HEK293 (cell line): ENCODE measurements around the gene SMARCD2.

ENCODE experiments used
- CTCF ChIA-PET: fragments of 350-600 bp; formaldehyde crosslinking; extraction: SDS; loops from one replicate; lab custom pipeline; 2021; ENCODE audit warnings: antibody characterized with exemption; lab: Yijun Ruan, JAX
- POLR2A ChIA-PET: fragments of 300-600 bp; formaldehyde crosslinking; extraction: SDS; loops from one replicate; lab custom pipeline; 2020; ENCODE audit warnings: antibody characterized with exemption, inconsistent platforms; lab: Yijun Ruan, JAX
- H3K27ac ChIP-seq: fragments of 200-500 bp; sonication (Bioruptor generic); 2 replicates; pipeline ENCODE4 v1.5.1; 2014; ENCODE audit warnings: low read depth, low read length, control low read depth, inconsistent platforms; ENCODE audit errors: extremely low read depth
- H3K36me3 ChIP-seq, 2 experiments: fragments of 200-500 bp in 1 of 2; sonication (Bioruptor generic) in 1 of 2; 1 replicate in 1 of 2; 2 replicates in 1 of 2; pipeline ENCODE4 v1.5.1; 2014 to 2017; ENCODE audit warnings: inconsistent platforms in 2 of 2, low read length in 2 of 2; ENCODE audit not compliant: control insufficient read depth in 2 of 2, insufficient read depth in 1 of 2
- H3K4me1 ChIP-seq: fragments of 200-500 bp; sonication (Bioruptor generic); 2 replicates; pipeline ENCODE4 v1.5.1; 2014; ENCODE audit warnings: mild to moderate bottlenecking, low read length, inconsistent platforms; ENCODE audit not compliant: control insufficient read depth, insufficient read depth
- H3K4me3 ChIP-seq: 2 replicates; pipeline ENCODE4 v1.5.1; 2011; ENCODE audit warnings: low read depth, mild to moderate bottlenecking, control low read depth, low read length, moderate library complexity
- H3K9me3 ChIP-seq: fragments of 200-500 bp; sonication (Bioruptor generic); 2 replicates; pipeline ENCODE4 v1.5.1; 2014; ENCODE audit warnings: low read depth, low read length, inconsistent platforms; ENCODE audit not compliant: control insufficient read depth, insufficient read depth
- GLI2 ChIP-seq: fragments of 450-650 bp; formaldehyde crosslinking; IDR thresholded peaks from 2 replicates; pipeline ENCODE4; 2017; ENCODE audit warnings: missing biosample characterization, missing genetic modification characterization, low read depth, borderline replicate concordance
- GLIS2 ChIP-seq: fragments of 450-650 bp; formaldehyde crosslinking; IDR thresholded peaks from 2 replicates; pipeline ENCODE4 v1.5.1; 2016; ENCODE audit warnings: missing biosample characterization, missing genetic modification characterization
- KLF10 ChIP-seq: fragments of 450-650 bp; IDR thresholded peaks from 2 replicates; pipeline ENCODE4 v1.5.1; 2018; ENCODE audit warnings: missing biosample characterization, mild to moderate bottlenecking, missing genetic modification characterization
- KLF16 ChIP-seq: fragments of 450-650 bp; formaldehyde crosslinking; IDR thresholded peaks from 2 replicates; pipeline ENCODE4 v1.5.1; 2017; ENCODE audit warnings: missing biosample characterization, missing genetic modification characterization
- KLF7 ChIP-seq: fragments of 450-650 bp; formaldehyde crosslinking; IDR thresholded peaks from 2 replicates; pipeline ENCODE4 v1.5.1; 2016; ENCODE audit warnings: missing biosample characterization, missing genetic modification characterization, borderline replicate concordance
- ZBTB26 ChIP-seq: fragments of 450-650 bp; formaldehyde crosslinking; optimal IDR thresholded peaks from 2 replicates; pipeline ENCODE3; 2016; ENCODE audit warnings: missing biosample characterization, mild to moderate bottlenecking, missing genetic modification characterization
- ZBTB48 ChIP-seq: fragments of 450-650 bp; formaldehyde crosslinking; IDR thresholded peaks from 2 replicates; pipeline ENCODE4 v1.5.1; 2016; ENCODE audit warnings: missing biosample characterization, missing genetic modification characterization
- ZBTB7A ChIP-seq: fragments of 450-650 bp; formaldehyde crosslinking; IDR thresholded peaks from 2 replicates; pipeline ENCODE4 v1.5.1; 2016; ENCODE audit warnings: low read depth, missing biosample characterization, missing genetic modification characterization
- ZFP41 ChIP-seq: fragments of 450-650 bp; formaldehyde crosslinking; IDR thresholded peaks from 2 replicates; pipeline ENCODE4 v1.5.1; 2016; ENCODE audit warnings: missing biosample characterization, missing genetic modification characterization, borderline replicate concordance
- ZNF138 ChIP-seq: fragments of 450-650 bp; formaldehyde crosslinking; IDR thresholded peaks from 2 replicates; pipeline ENCODE4 v1.5.1; 2016; ENCODE audit warnings: missing biosample characterization, missing genetic modification characterization, borderline replicate concordance
- ZNF18 ChIP-seq: fragments of 450-650 bp; formaldehyde crosslinking; IDR thresholded peaks from 2 replicates; pipeline ENCODE4 v1.5.1; 2016; ENCODE audit warnings: missing biosample characterization, missing genetic modification characterization
- ZNF2 ChIP-seq: fragments of 450-650 bp; formaldehyde crosslinking; IDR thresholded peaks from 2 replicates; pipeline ENCODE4 v1.5.1; 2016; ENCODE audit warnings: missing biosample characterization, missing genetic modification characterization
- ZNF416 ChIP-seq: fragments of 450-650 bp; formaldehyde crosslinking; IDR thresholded peaks from 2 replicates; pipeline ENCODE4 v1.5.1; 2016; ENCODE audit warnings: missing biosample characterization, missing genetic modification characterization
- ZNF433 ChIP-seq: fragments of 450-650 bp; formaldehyde crosslinking; IDR thresholded peaks from 2 replicates; pipeline ENCODE4 v1.5.1; 2016; ENCODE audit warnings: missing biosample characterization, missing genetic modification characterization, low read depth
- ZNF501 ChIP-seq: fragments of 450-650 bp; formaldehyde crosslinking; IDR thresholded peaks from 2 replicates; pipeline ENCODE4 v1.5.1; 2016; ENCODE audit warnings: missing biosample characterization, missing genetic modification characterization
- ZNF513 ChIP-seq: fragments of 450-650 bp; IDR thresholded peaks from 2 replicates; pipeline ENCODE4 v1.5.1; 2018; ENCODE audit warnings: missing biosample characterization, missing genetic modification characterization
- ZNF549 ChIP-seq: fragments of 450-650 bp; IDR thresholded peaks from 2 replicates; pipeline ENCODE4 v1.5.1; 2018; ENCODE audit warnings: missing biosample characterization, missing genetic modification characterization, mild to moderate bottlenecking, inconsistent platforms, moderate library complexity
- ZNF585B ChIP-seq: fragments of 450-650 bp; formaldehyde crosslinking; IDR thresholded peaks from 2 replicates; pipeline ENCODE4 v1.5.1; 2016; ENCODE audit warnings: missing biosample characterization, missing genetic modification characterization
- ZNF600 ChIP-seq: fragments of 450-650 bp; formaldehyde crosslinking; IDR thresholded peaks from 2 replicates; pipeline ENCODE4 v1.5.1; 2016; ENCODE audit warnings: missing biosample characterization, missing genetic modification characterization
- ZNF610 ChIP-seq: fragments of 450-650 bp; formaldehyde crosslinking; IDR thresholded peaks from 2 replicates; pipeline ENCODE4 v1.5.1; 2016; ENCODE audit warnings: missing biosample characterization, missing genetic modification characterization, borderline replicate concordance
- ZNF629 ChIP-seq: fragments of 450-650 bp; formaldehyde crosslinking; IDR thresholded peaks from 2 replicates; pipeline ENCODE4 v1.5.1; 2017; ENCODE audit warnings: missing biosample characterization, missing genetic modification characterization
- ZNF639 ChIP-seq: fragments of 450-650 bp; formaldehyde crosslinking; IDR thresholded peaks from 2 replicates; pipeline ENCODE4 v1.5.1; 2016; ENCODE audit warnings: missing biosample characterization, missing genetic modification characterization
- ZNF664 ChIP-seq: fragments of 450-650 bp; formaldehyde crosslinking; IDR thresholded peaks from 2 replicates; pipeline ENCODE4 v1.5.1; 2016; ENCODE audit warnings: missing biosample characterization, missing genetic modification characterization
- ZNF692 ChIP-seq: fragments of 450-650 bp; formaldehyde crosslinking; IDR thresholded peaks from 2 replicates; pipeline ENCODE4 v1.5.1; 2016; ENCODE audit warnings: missing biosample characterization, missing genetic modification characterization
- ZNF747 ChIP-seq: fragments of 450-650 bp; formaldehyde crosslinking; IDR thresholded peaks from 2 replicates; pipeline ENCODE4 v1.5.1; 2016; ENCODE audit warnings: missing biosample characterization, missing genetic modification characterization
- ZNF76 ChIP-seq: fragments of 450-650 bp; formaldehyde crosslinking; IDR thresholded peaks from 2 replicates; pipeline ENCODE4; 2016; ENCODE audit warnings: low read depth, missing biosample characterization, missing genetic modification characterization, borderline replicate concordance
- ZSCAN23 ChIP-seq: fragments of 450-650 bp; formaldehyde crosslinking; IDR thresholded peaks from 2 replicates; pipeline ENCODE4 v1.5.1; 2016; ENCODE audit warnings: missing biosample characterization, missing genetic modification characterization

Gene SMARCD2

GRCh38 chr17:63848834-63849689 is 6.6 kb upstream of the SMARCD2 start (continued):
- TF ChIP-seq ZNF692 (tag by site-specific recombination) (peak; percentile 68), GLIS2 (no peak), ZNF416 (no peak), KLF10 (tag by site-specific recombination) (no peak), ZNF585B (tag by site-specific recombination) (no peak), ZSCAN23 (tag by site-specific recombination) (no peak), KLF16 (tag by site-specific recombination) (no peak; the same call in 1 of the 2 replicates), ZBTB7A (tag by site-specific recombination) (no peak), ZNF138 (no peak), ZNF639 (tag by site-specific recombination) (no peak), GLI2 (no peak), ZNF501 (tag by site-specific recombination) (0 out of 2 replicates have a peak, but pooled peaks have one; percentile 50), ZNF549 (tag by site-specific recombination) (no peak), ZNF747 (tag by site-specific recombination) (no peak), ZBTB48 (peak; percentile 48; the same call in 1 of the 2 replicates), ZNF513 (tag by site-specific recombination) (peak; percentile 79), ZFP41 (no peak), KLF7 (tag by site-specific recombination) (no peak), ZNF629 (tag by site-specific recombination) (no peak)

GRCh38 chr17:63847525-63848249 is 5.2 kb upstream of the SMARCD2 start:
- Histone ChIP-seq H3K27ac (no peak overlapping the region), H3K4me3 (no peak overlapping the region), H3K9me3 (no peaks in the 10 kb centered on the region), H3K4me1 (no peaks in the 10 kb centered on the region; the same call in 1 of the 2 replicates), H3K36me3 (no peaks in the 10 kb centered on the region)
- ChIA-PET POLR2A (interaction anchor here (1.9 kb wide), 1 partner anchor 74 kb away, joined by 6 read pairs; the partner anchor contains the start of genes CCDC47 and DDX42), CTCF (interaction anchor here (0.6 to 9.5 kb wide), 7 partner anchors 9 to 42 kb away, joined by 3 to 62 read pairs (median 4); partner anchors contain the start of gene GH2)
- TF ChIP-seq ZNF600 (tag by site-specific recombination) = no peak
- no peak for TF ChIP-seq ZNF433
- no peak for TF ChIP-seq ZNF610 (tag by site-specific recombination)
- TF ChIP-seq ZNF664 (tag by site-specific recombination) = peak; percentile 92
- no peak for TF ChIP-seq ZBTB26 (tag by site-specific recombination)
- no peak for TF ChIP-seq ZNF2 (tag by site-specific recombination)
- TF ChIP-seq ZNF76 (tag by site-specific recombination) = no peak
- no peak for TF ChIP-seq ZNF18 (tag by site-specific recombination)
